NT2/D1 (cell line): Measurements from ENCODE around the gene PDGFD.

Experiments
- SUZ12 ChIP-seq: IDR thresholded peaks from 2 replicates; pipeline ENCODE4 v1.6.1; 2011; ENCODE audit not compliant: insufficient read length, insufficient read depth; ENCODE audit errors: extremely low read depth
- YY1 ChIP-seq: IDR thresholded peaks from 2 replicates; pipeline ENCODE4 v1.6.1; 2011; ENCODE audit not compliant: insufficient read length, insufficient read depth
- ZNF274 ChIP-seq: IDR thresholded peaks from 2 replicates; pipeline ENCODE4 v1.6.1; 2011; ENCODE audit warnings: mild to moderate bottlenecking, low read depth, low read length

GRCh38 chr11:103902994-103903393 is 261.0 kb downstream of the PDGFD start:
- TF ChIP-seq YY1, result no peak
- no peak for TF ChIP-seq ZNF274
- TF ChIP-seq SUZ12, result no peak
